ENCODE results near the gene COL4A5. TPM values are rescaled to one million over a fixed set of nuclear protein-coding genes. Genes with fewer than 3 reads are reported as not detected.

The COL4A5 gene
- total RNA-seq, 1 experiment from 2014 or later, result 0.60 TPM

DNA sequence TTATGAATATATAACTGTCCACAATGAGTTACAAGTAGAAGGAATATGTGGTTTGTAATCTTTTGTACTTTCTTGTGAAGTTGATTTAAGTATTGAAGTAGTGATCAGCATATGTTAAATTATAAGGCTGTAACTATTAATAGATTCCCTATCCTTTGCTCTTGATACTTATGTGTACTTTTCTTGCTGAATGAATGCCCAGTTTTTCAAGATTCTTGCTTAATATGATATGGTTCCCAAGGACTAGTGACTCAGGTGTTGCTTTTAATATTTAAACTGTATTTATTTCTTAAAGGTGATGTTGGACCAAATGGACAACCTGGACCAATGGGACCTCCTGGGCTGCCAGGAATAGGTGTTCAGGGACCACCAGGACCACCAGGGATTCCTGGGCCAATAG is 175.0 kb downstream of the COL4A5 start:
- intact Hi-C loops (cut with micrococcal nuclease; ENCODE audit: unreplicated experiment), result no loop called here
- no peak for DNase-seq (ENCODE audit: low spot score)
- Histone ChIP-seq H3K27me3 (replicated peaks; ENCODE audit: insufficient read depth, low read depth, low read length, poor library complexity) (no peaks in the 10 kb centered on the region), H3K36me3 (ENCODE audit: insufficient read depth, low read length, poor library complexity, severe bottlenecking) (no peaks in the 10 kb centered on the region), H3K4me3 (ENCODE audit: low read depth, low read length, poor library complexity, severe bottlenecking) (no peak overlapping the region), H3K27ac (ENCODE audit: low read depth, low read length, poor library complexity, severe bottlenecking) (no peak overlapping the region), H3K4me1 (ENCODE audit: insufficient read depth, low read length, poor library complexity, severe bottlenecking) (no peaks in the 10 kb centered on the region), H3K9me3 (ENCODE audit: low read depth, low read length, poor library complexity, severe bottlenecking) (no peaks in the 10 kb centered on the region)
- TF ChIP-seq, protein P1, sequence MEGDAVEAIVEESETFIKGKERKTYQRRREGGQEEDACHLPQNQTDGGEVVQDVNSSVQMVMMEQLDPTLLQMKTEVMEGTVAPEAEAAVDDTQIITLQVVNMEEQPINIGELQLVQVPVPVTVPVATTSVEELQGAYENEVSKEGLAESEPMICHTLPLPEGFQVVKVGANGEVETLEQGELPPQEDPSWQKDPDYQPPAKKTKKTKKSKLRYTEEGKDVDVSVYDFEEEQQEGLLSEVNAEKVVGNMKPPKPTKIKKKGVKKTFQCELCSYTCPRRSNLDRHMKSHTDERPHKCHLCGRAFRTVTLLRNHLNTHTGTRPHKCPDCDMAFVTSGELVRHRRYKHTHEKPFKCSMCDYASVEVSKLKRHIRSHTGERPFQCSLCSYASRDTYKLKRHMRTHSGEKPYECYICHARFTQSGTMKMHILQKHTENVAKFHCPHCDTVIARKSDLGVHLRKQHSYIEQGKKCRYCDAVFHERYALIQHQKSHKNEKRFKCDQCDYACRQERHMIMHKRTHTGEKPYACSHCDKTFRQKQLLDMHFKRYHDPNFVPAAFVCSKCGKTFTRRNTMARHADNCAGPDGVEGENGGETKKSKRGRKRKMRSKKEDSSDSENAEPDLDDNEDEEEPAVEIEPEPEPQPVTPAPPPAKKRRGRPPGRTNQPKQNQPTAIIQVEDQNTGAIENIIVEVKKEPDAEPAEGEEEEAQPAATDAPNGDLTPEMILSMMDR (conservative IDR thresholded peaks at IDR 0.05; ENCODE audit: low read depth, low read length), result no peak
- no peak for TF ChIP-seq EZH2 (IDR thresholded peaks at IDR 0.05; ENCODE audit: borderline replicate concordance, low read depth, low read length, poor library complexity, severe bottlenecking)
- ChIA-PET POLR2A (ENCODE audit: low non-redundant PET) (no interaction called here), CTCF (no interaction called here)
- no TSS peak for BruUV-seq (replicated peaks)

DNA sequence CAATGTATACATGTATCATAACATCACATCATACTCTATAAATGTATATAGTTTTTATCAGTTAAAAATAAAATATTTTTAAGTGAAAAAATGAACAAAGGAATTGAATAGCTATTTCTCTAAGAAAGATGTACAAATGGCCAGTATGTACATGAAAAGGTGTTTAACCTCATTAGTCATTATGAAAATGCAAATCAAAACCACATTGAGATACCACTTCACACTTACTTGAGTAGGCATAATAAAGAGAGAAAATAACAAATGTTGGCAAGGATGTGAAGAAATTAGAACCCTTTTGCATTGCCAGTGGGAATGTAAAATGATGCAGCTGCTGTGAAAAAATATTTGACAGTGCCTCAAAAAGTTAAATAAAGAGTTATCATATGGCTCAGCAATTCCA is 201.2 kb downstream of the COL4A5 start:
- no peak for DNase-seq (ENCODE audit: low spot score)
- intact Hi-C loops (cut with micrococcal nuclease; ENCODE audit: unreplicated experiment), result no loop called here
- Histone ChIP-seq H3K9me3 (ENCODE audit: low read depth, low read length, poor library complexity, severe bottlenecking) (peaks cover 13% of the 10 kb centered on the region), H3K4me1 (ENCODE audit: insufficient read depth, low read length, poor library complexity, severe bottlenecking) (no peaks in the 10 kb centered on the region), H3K27ac (ENCODE audit: low read depth, low read length, poor library complexity, severe bottlenecking) (no peak overlapping the region), H3K27me3 (replicated peaks; ENCODE audit: insufficient read depth, low read depth, low read length, poor library complexity) (peaks cover 3% of the 10 kb centered on the region), H3K36me3 (ENCODE audit: insufficient read depth, low read length, poor library complexity, severe bottlenecking) (no peaks in the 10 kb centered on the region), H3K4me3 (ENCODE audit: low read depth, low read length, poor library complexity, severe bottlenecking) (no peak overlapping the region)
- TF ChIP-seq EZH2 (IDR thresholded peaks at IDR 0.05; ENCODE audit: borderline replicate concordance, low read depth, low read length, poor library complexity, severe bottlenecking), result no peak
- TF ChIP-seq, protein P1 (conservative IDR thresholded peaks at IDR 0.05; ENCODE audit: low read depth, low read length), result no peak
- no TSS peak for BruUV-seq (replicated peaks)
- ChIA-PET CTCF (no interaction called here), POLR2A (ENCODE audit: low non-redundant PET) (no interaction called here)

DNA sequence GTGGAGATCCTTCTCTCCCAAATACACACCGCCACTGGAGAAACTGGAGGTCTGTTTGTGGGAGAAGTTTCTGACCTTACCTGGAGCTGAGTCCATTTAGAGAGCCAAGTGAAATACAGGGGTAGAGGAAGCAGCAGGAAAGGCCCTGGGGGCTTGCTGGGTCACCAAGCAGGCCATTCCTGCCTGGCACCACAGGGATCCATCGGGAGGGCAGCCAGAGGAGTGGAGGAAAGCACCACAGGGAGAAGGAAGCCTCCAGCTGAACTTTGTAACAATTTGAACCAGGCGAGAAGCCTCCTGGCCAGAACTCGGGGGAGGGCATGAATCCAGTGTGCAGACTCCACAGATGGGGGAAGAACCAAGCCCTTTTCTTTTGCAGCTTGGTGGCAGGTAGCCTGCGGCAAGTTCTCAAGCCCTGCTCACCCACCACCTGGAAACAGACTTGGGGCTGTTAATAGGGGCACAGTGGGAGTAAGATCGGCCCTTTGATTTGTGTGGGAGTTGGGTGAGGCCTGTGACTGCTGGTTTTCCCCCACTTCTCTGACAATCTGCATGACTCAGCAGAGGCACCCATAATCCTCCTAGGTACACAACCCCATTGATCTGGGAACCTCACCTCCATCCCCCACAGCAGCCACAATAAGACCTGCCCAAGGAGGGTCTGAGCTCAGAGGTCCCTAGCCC is 202.1 kb downstream of the COL4A5 start:
- no TSS peak for BruUV-seq (replicated peaks)
- POLR2A ChIA-PET (ENCODE audit: low non-redundant PET), result no interaction called here
- DNase-seq (ENCODE audit: low spot score), result no peak
- intact Hi-C loops (cut with micrococcal nuclease; ENCODE audit: unreplicated experiment), result no loop called here
- Histone ChIP-seq H3K36me3 (ENCODE audit: insufficient read depth, low read length, poor library complexity, severe bottlenecking) (no peaks in the 10 kb centered on the region), H3K4me1 (ENCODE audit: insufficient read depth, low read length, poor library complexity, severe bottlenecking) (no peaks in the 10 kb centered on the region), H3K27me3 (replicated peaks; ENCODE audit: insufficient read depth, low read depth, low read length, poor library complexity) (no peaks in the 10 kb centered on the region), H3K27ac (ENCODE audit: low read depth, low read length, poor library complexity, severe bottlenecking) (no peak overlapping the region), H3K4me3 (ENCODE audit: low read depth, low read length, poor library complexity, severe bottlenecking) (no peak overlapping the region), H3K9me3 (ENCODE audit: low read depth, low read length, poor library complexity, severe bottlenecking) (peaks cover 13% of the 10 kb centered on the region)
- CTCF ChIA-PET, result no interaction called here
- TF ChIP-seq EZH2 (IDR thresholded peaks at IDR 0.05; ENCODE audit: borderline replicate concordance, low read depth, low read length, poor library complexity, severe bottlenecking), result no peak
- TF ChIP-seq, protein P1 (conservative IDR thresholded peaks at IDR 0.05; ENCODE audit: low read depth, low read length), result no peak
